ENCODE data around the gene DMAC1. TPM values are rescaled to one million over a fixed set of nuclear protein-coding genes. Genes with fewer than 3 reads are reported as not detected.

The DMAC1 gene
- total RNA-seq, 1 donor from 2014 or later, result 16.2 TPM

GRCh38 chr9:7784472-7784871 is 15.1 kb downstream of the DMAC1 start:
- no peak for DNase-seq (ENCODE audit: extremely low read depth, low read depth, low spot score)

GRCh38 chr9:7783635-7784063 is 15.9 kb downstream of the DMAC1 start:
- no peak for DNase-seq (ENCODE audit: extremely low read depth, low read depth, low spot score)

- no peak for DNase-seq (ENCODE audit: extremely low read depth, low read depth, low spot score)
These were observed 17.0 kb downstream of the DMAC1 start for GRCh38 chr9:7782400-7783120.

DNA sequence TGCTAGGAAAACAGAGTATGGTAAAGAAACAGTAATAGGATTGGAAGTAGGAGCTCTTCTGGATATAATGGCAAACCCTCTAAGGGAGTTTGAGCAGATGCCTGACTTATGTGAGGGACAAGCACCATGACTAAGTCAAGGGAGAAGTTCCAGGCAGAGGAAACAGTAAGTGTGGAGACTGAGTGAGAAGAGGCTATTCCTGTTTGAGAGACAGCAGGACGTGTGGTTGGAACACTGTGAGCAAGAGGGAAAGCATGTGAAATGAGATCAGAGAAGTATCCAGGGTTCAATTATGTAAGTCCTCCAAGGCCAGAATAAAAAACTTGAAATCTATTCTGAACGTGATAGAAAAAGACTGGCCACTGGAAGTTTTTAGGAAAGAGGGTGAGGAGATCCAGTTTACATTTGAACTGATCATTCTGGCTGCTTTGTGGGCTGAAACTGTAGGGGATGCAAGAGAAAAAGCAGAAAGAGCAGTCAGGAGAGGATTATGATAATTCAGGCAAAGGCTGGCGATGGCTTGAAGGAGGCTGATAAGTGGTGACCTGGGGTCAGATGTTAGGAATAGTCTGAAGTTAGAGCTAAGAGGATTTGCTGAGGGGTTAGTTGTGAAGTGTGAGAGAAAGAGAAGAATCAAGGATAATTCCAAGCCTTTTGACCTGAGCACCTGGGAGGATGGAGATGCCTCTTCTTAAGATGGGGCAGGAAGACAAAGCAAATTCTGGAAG is 19.2 kb downstream of the DMAC1 start:
- no peak for DNase-seq (ENCODE audit: extremely low read depth, low read depth, low spot score)

DNA sequence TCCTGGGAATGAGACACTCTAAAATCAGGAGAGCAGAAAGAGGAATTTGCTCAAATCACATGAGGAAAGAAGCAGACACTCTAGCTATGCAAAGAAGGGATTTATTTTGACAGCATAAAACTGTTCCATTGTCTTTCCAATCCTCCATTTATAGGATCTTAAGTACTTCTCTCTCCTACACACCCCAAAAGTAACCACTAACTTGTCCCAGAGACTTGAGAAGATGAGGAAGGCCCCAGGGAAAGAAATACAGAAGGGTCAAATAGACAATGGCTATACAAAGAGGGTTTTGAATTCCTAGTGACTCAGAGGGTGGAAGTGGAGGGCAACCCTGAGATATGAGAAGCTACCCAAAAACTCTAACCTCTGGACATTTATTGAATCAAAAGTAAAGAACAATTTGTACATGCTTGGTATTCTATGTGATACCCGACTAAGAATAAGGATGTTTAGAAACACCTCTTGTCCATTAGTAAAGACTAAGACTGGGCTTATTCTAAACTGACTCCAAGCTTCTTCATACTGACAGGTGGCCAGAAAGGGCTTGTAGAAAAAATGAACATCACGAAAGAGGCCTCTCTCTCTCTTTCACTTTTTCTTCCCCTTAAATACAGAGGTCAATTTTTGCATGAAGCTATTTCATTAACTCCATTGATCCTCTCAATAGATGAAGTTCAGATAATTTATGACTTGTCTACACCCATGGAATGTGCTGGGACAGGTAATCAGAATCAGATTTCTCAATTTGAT is 20.6 kb downstream of the DMAC1 start:
- no peak for DNase-seq (ENCODE audit: extremely low read depth, low read depth, low spot score)

- DNase-seq (ENCODE audit: extremely low read depth, low read depth, low spot score), result no peak
These were observed 21.8 kb downstream of the DMAC1 start for GRCh38 chr9:7777771-7778170.

- no peak for DNase-seq (ENCODE audit: extremely low read depth, low read depth, low spot score)
These were observed 29.5 kb downstream of the DMAC1 start for GRCh38 chr9:7770111-7770510.

DNA sequence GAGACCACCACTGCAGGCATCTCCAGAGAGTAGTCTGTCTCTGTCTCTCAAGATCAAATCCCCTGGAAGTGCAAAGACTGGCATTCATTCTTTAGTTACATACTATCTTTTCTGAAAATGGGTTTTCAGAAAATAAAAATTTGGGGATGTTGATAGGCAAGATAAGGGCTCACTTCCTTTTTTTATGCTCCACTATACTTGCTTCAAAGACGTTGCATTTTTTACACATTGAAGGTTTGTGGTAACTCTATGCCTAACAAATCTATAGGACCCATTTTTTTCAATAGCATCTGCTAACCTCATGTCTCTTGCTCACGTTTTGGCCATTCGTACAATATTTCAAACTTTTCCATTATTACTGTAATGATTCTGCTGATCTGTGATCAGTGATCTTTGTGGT is 37.0 kb downstream of the DMAC1 start:
- DNase-seq (ENCODE audit: extremely low read depth, low read depth, low spot score), result no peak

- DNase-seq (ENCODE audit: extremely low read depth, low read depth, low spot score), result no peak
These were observed 39.6 kb downstream of the DMAC1 start for GRCh38 chr9:7760014-7760415.

DNA sequence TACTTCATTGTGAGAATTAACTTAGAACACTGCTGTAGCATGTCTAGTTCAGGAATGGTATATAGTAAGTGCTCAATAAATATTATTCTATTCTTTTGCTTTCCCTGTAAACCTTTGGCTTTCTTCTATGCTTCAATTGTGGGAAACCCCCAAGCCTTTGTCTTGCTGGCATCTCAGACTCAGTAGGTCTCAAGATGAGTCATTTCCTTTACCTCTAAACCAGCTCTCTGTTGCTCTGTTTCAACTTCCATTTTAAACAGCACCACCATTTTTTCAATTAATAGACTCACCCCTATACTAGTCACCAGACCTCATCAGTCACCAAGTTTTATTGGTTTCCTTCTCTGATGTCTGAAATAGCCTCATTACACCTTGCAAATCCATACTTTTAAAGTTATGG is 43.5 kb downstream of the DMAC1 start:
- DNase-seq (ENCODE audit: extremely low read depth, low read depth, low spot score), result no peak

- no peak for DNase-seq (ENCODE audit: extremely low read depth, low read depth, low spot score)
These were observed 47.1 kb downstream of the DMAC1 start for GRCh38 chr9:7752481-7752880.
